ENCODE results near the gene KLHL26.
"Not testable (repeated sequence)": the region's sequence is repeated elsewhere in the genome, so short reads cannot be mapped to it uniquely, and the experiment has no call there.

The KLHL26 gene

GRCh38 chr19:18636969-18637629, at the start of gene KLHL26:
KLHL26 (plus strand) TSS chr19:18637028; CDS start chr19:18637055, 27 bp downstream.
- peak; percentile 34 for DNase-seq

DNA sequence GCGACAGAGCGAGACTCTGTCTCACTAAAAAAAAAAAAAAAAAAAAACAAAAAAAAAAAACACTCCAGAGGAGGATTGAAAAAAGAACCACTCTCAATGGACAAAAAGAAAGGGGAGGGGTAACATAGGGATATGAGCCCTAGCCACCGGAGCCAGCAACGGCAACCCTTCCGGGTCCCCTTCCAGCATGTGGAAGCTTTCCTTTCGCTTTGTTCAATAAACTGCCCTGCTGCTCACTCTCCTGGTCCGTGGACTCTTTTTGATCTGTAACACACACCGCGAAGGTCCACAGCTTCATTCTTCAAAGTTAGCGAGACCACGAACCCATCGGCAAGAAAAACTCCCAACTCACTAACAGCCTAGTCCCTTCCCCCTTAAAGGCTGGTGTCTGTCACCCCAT, 49.3 kb upstream of the KLHL26 start:
- peak; percentile 52 for DNase-seq

DNA sequence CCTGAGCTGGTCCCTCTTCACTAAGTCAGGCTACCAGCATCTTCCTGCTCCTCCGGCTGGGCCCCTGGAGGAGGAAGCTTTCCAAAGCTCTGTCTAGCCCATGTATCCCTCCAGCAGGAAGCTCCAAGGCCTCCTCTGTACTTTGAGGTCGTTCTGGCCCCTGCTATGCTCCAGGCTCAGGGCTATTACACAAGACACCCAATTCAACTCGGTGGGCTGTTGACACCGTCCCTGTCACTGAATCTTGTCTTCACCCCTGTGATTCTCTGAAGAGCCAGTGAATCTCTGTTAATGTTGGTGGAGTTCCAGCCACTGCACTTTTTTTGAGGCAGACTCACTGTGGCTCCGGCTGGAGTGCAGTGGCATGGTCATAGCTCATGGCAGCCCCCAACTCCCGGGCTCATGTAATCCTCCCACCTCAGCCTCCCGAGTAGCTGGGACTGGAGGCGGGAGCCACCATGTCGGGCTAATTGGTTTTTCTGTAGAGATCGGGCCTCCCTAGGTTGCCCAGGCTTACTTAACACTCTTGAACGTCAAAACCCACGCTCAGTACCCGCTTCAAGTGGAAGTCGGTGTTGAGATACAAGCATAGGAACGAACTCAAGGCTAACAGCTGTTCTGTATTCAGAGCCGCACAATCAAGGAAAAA, 48.7 kb upstream of the KLHL26 start:
- DNase-seq: peak; percentile 52

- peak; percentile 92 for DNase-seq
Measured at GRCh38 chr19:18588611-18589379, 48.0 kb upstream of the KLHL26 start, which contains the start of gene REX1BD. REX1BD (plus strand) TSS chr19:18588798; CDS start chr19:18588802, 4 bp downstream.

DNA sequence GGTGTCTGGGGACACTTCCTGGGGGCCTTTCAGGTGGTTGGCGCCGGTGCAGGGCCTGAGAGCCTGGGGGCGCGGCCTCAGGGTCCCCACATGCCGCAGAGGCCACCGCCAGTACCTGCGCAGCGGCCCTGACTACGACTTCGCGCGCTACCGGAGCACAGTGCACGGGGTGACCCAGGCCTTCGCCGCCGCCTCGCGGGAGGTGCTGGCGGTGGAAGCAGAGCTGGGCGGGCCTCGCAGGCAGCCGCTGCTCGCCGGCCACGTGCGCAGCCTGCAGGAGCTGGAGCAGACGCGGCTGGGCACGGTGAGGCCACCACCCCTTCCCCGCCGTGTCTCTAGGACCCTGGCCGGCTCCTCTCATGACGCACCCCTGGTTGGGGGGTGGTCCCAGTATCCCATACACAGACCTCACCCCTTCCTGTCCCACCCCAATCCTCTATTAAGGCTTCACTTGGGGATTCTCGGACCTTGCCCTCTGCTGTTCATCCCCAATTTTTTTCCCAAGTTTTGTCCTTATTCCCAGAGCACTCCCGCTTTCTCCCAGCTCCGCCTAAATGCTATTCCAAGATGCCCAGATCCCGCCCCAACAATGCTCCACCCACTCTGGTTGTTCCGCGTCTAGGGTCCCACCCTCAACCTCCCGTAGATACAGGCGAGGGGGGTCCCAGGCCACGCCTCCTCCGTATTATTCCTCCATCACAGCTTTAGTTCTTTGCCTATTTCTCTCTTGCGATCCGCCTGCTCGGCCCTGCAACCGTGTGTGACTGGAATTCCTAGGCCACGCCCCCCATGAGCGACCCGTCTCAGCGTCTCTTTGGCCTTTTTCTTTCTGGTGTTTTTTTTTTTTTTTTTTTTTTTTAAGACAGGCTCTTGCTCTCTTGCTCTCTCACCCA, 47.2 kb upstream of the KLHL26 start:
- peak; percentile 89 for DNase-seq

GRCh38 chr19:18590273-18591272, 46.3 kb upstream of the KLHL26 start:
- no peak for DNase-seq

DNA sequence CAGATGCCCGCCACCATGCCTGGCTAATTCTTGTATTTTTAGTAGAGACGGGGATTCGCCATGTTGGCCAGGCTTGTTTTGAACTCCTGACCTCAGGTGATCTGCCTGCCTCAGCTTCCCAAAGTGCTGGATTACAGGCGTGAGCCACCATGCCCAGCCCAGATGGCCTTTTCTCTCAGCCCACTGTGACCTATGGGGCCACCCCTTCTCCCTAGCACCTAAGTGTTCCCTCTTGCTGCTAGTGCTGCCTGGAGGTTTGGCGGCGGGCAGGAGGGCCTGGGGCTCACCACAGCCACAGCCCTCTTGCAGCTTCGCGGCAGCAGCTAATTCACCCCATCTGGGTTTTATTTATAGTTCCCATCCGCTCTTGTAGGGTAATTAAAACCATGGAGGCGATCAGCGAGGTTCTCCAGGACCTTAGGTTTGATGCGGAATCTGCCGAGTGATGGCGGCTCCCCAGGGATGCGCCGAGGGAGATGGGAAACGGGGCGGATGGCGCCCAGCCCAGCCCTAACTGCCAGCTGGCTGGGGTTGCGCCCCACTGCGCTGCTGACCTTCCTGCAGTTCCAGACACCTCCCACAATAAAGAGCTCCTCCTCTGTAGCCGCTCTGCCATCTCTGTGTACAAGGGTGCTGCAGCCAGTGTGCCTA, 45.0 kb upstream of the KLHL26 start:
- DNase-seq: no peak

GRCh38 chr19:18592732-18593131, 44.1 kb upstream of the KLHL26 start:
- not testable (repeated sequence) for DNase-seq

- DNase-seq: no peak
Measured at GRCh38 chr19:18593367-18594095, 43.3 kb upstream of the KLHL26 start.

- DNase-seq: peak; percentile 77
Measured at GRCh38 chr19:18594096-18594823, 42.6 kb upstream of the KLHL26 start.

- peak; percentile 38 for DNase-seq
Measured at GRCh38 chr19:18594824-18595373, 41.9 kb upstream of the KLHL26 start.

DNA sequence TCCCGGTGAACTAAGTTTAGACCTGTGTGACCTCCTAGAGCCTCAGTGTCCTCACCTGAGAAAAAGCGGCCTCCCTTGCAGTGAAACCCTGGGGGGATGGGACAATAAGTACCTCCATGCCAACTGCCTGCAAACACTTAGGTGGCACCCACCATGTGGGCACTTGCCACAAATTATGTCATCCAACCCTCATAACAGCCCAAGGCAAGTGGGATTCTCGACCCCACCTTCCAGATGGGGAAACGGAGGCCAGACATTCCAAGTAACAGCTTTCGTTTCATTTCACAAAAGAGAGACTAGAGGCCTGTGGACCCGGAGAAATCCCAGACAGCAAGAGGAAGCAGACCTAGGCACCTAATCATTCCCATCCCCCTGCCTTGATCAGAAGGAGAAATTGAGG, 41.4 kb upstream of the KLHL26 start:
- DNase-seq: no peak

GRCh38 chr19:18596752-18597157, 40.1 kb upstream of the KLHL26 start:
- peak; percentile 89 for DNase-seq

- DNase-seq: no peak
Measured at GRCh38 chr19:18597809-18598660, 38.8 kb upstream of the KLHL26 start.

GRCh38 chr19:18599485-18599884, 37.3 kb upstream of the KLHL26 start:
- no peak for DNase-seq

DNA sequence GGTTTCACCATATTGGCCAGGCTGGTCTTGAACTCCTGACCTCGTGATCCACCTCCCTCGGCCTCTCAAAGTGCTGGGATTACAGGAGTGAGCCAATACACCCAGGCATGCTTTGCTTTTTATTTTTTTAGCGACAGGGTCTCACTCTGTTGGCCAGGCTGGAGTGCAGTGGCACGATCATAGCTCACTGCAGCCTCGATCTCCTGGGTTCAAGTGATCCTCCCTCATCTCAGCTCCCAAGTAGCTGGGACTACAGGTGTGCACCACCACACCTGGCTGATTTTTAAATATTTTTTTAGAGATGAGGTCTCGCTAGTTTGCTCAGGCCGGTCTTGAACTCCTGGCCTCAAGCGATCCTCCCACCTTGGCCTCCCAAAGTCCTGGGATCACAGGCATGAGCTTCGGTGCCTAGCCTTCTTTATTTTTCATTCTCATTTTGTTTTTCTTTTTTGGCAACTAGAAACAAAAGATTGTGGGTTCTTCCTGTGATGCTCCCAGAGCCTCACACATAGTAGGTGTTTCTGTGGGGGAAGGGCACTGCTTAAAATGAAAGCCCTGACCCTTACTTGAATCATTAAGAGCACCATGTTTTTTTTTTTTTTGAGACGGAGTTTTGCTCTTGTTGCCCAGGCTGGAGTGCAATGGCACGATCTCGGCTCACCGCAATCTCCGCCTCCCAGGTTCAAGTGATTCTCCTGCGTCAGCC, 36.0 kb upstream of the KLHL26 start:
- not testable (repeated sequence) for DNase-seq

DNA sequence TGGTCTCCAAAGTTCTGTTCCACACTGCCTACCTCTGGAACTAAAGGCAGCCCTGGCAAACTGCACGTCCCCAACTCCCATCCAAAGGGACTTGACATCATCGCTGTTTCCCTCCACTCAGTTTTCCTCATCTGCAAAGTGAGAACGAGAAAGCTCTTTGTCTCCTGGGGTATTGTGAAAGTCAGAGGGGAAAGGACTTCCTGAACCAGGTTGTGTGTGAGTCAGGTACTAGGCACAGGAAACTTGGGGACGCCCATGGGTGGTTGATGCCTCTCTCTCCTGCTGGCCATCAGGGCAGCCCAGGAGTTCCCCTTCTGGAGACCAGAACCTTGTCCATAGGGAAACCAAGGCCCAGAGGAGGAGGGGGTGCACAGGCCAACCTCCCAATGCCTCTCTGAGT, 35.0 kb upstream of the KLHL26 start:
- DNase-seq: no peak

Measured in NCI-H146 (cell line).